Endothelial cell of umbilical vein (primary cell): ENCODE data around the gene MYCT1. TPM values are rescaled to one million over a fixed set of nuclear protein-coding genes. Genes with fewer than 3 reads are reported as not detected.
A peak's percentile ranks its signal among the peaks of the same experiment; 100 is the strongest.

Experiments
- BruUV-seq: library from RNA; stranded (reverse); fragments of 400-500 nt; replicated peaks from 2 replicates; lab custom pipeline; 2021; lab: Mats Ljungman, UMichigan
- CTCF ChIA-PET: fragments of 300-600, 350-600 bp; sonication (Branson Sonifier 250); formaldehyde crosslinking; loops from one replicate; lab custom pipeline; 2021; ENCODE audit warnings: antibody characterized with exemption, inconsistent platforms; lab: Charles Lee
- POLR2A ChIA-PET: fragments of 300-600, 350-600 bp; sonication (Branson Sonifier 250); formaldehyde crosslinking; loops from one replicate; lab custom pipeline; 2021; ENCODE audit warnings: antibody characterized with exemption, inconsistent platforms; lab: Charles Lee
- DNase-seq: peaks from one replicate; pipeline ENCODE4 v3.0.0-alpha.2; 2011; ENCODE audit warnings: low read depth, low spot score
- FAIRE-seq: peaks from 2 replicates; lab custom pipeline; 2011; peaks lifted over from hg19 to GRCh38; lab: Jason Lieb, UNC
- H2AFZ ChIP-seq: 2 replicates; pipeline ENCODE4 v1.6.0; 2012; ENCODE audit warnings: low read depth, low read length, control low read depth, inconsistent platforms
- H3K27ac ChIP-seq: 2 replicates; pipeline ENCODE4 v1.5.1; 2011; ENCODE audit warnings: low read depth, mild to moderate bottlenecking, control low read depth, low read length, moderate library complexity; ENCODE audit not compliant: insufficient read depth
- H3K27me3 ChIP-seq, 2 experiments: 2 replicates each; pipeline versions ENCODE4 v1.6.0 to v1.6.1; 2011; ENCODE audit warnings: low read length in 2 of 2, mixed read lengths in 1 of 2; ENCODE audit not compliant: control insufficient read depth in 2 of 2, insufficient read depth in 2 of 2
- H3K36me3 ChIP-seq, 2 experiments: 2 replicates in 1 of 2; 3 replicates in 1 of 2; pipeline ENCODE4 v1.5.1; 2011; ENCODE audit warnings: low read length in 2 of 2, mild to moderate bottlenecking in 1 of 2, moderate library complexity in 1 of 2; ENCODE audit not compliant: control insufficient read depth in 2 of 2, insufficient read depth in 2 of 2; ENCODE audit errors: extremely low read depth in 1 of 2
- H3K4me1 ChIP-seq: 3 replicates; pipeline ENCODE4 v1.5.1; 2011; ENCODE audit warnings: mild to moderate bottlenecking, low read length; ENCODE audit not compliant: control insufficient read depth, insufficient read depth; ENCODE audit errors: extremely low read depth
- H3K4me2 ChIP-seq: 2 replicates; pipeline ENCODE4 v1.6.1; 2011; ENCODE audit warnings: low read length, control low read depth, mixed read lengths; ENCODE audit not compliant: insufficient read depth
- H3K4me3 ChIP-seq, 3 experiments: fragments of 200-600 bp in 1 of 3; sonication (generic), shearing (Covaris generic) in 1 of 3; replicated peaks in 1 of 3; 2 replicates each; pipeline ENCODE4 v1.5.1; 2011 to 2016; ENCODE audit warnings: control low read depth in 3 of 3, low read length in 3 of 3, mild to moderate bottlenecking in 2 of 3, inconsistent platforms in 1 of 3, low read depth in 1 of 3, moderate library complexity in 1 of 3; ENCODE audit not compliant: insufficient read depth in 1 of 3
- H3K79me2 ChIP-seq: 2 replicates; pipeline ENCODE4 v1.6.0; 2012; ENCODE audit warnings: low read length, inconsistent platforms; ENCODE audit not compliant: control insufficient read depth, insufficient read depth
- H3K9ac ChIP-seq: replicated peaks from 2 replicates; pipeline ENCODE3; 2011; ENCODE audit warnings: low read length, control low read depth; ENCODE audit not compliant: insufficient read depth; ENCODE audit errors: extremely low read depth
- H3K9me1 ChIP-seq: replicated peaks from 3 replicates; pipeline ENCODE4 v1.6.0; 2011; ENCODE audit warnings: mild to moderate bottlenecking, low read length; ENCODE audit not compliant: control insufficient read depth, insufficient read depth; ENCODE audit errors: extremely low read depth
- H3K9me3 ChIP-seq: replicated peaks from 2 replicates; pipeline ENCODE4 v1.5.1; 2012; ENCODE audit warnings: low read length, inconsistent platforms; ENCODE audit not compliant: control insufficient read depth, insufficient read depth
- H4K20me1 ChIP-seq: replicated peaks from 2 replicates; pipeline ENCODE3; 2011; ENCODE audit warnings: mild to moderate bottlenecking, low read length; ENCODE audit not compliant: control insufficient read depth, insufficient read depth; ENCODE audit errors: extremely low read depth
- EZH2 ChIP-seq: IDR thresholded peaks from 2 replicates; pipeline ENCODE4 v1.6.1; 2012; ENCODE audit warnings: borderline replicate concordance, low read depth, mild to moderate bottlenecking, moderate library complexity, low read length, inconsistent platforms; ENCODE audit not compliant: severe bottlenecking
- FOS ChIP-seq: IDR thresholded peaks from 2 replicates; pipeline ENCODE4 v1.6.1; 2011; ENCODE audit warnings: mild to moderate bottlenecking, low read length, moderate library complexity, borderline replicate concordance; ENCODE audit not compliant: insufficient read depth
- GATA2 ChIP-seq: IDR thresholded peaks from 2 replicates; pipeline ENCODE4 v1.7.0; 2011; ENCODE audit warnings: low read depth, mild to moderate bottlenecking, moderate library complexity, mixed read lengths, low read length; ENCODE audit not compliant: insufficient read length, insufficient read depth
- JUN ChIP-seq: IDR thresholded peaks from 2 replicates; pipeline ENCODE4 v1.6.1; 2011; ENCODE audit warnings: borderline replicate concordance, low read depth; ENCODE audit not compliant: insufficient read length, insufficient read depth
- MYC ChIP-seq: IDR thresholded peaks from one replicate; pipeline ENCODE4 v1.6.1; 2011; ENCODE audit warnings: mild to moderate bottlenecking, low read depth, low read length
- POLR2A ChIP-seq: IDR thresholded peaks from 2 replicates; pipeline ENCODE4 v1.6.1; 2012; ENCODE audit warnings: low read depth, mild to moderate bottlenecking, control low read depth, low read length
- POLR2AphosphoS5 ChIP-seq: IDR thresholded peaks from 2 replicates; pipeline ENCODE4 v1.6.1; 2012; ENCODE audit warnings: low read depth, mild to moderate bottlenecking, control low read depth, low read length, moderate library complexity; ENCODE audit not compliant: insufficient read depth
- dilution Hi-C: fragments of 300-500 bp; cut with MboI; formaldehyde crosslinking; loops from one replicate; pipeline ENCODE4 v1.15.0; 2019; ENCODE audit warnings: low sequenced_read_pairs; ENCODE audit not compliant: extremely low pct_ligation_motif_present
- intact Hi-C: fragments of 100-400 bp; cut with micrococcal nuclease; formaldehyde crosslinking; loops from one replicate; pipeline ENCODE4 v1.10.0; 2022
- polyA plus RNA-seq, 4 experiments: library from polyadenylated mRNA; depleted of rRNA in 3 of 4; stranded (reverse) in 3 of 4; unstranded in 1 of 4; fragments of >200 nt; gene quantifications; 2 replicates each; pipeline versions ENCODE4 v1.2.1 to v1.2.3, GENCODE V29; 2011 to 2012; ENCODE audit warnings: missing spikeins in 1 of 4
- total RNA-seq: library from RNA; stranded (reverse); gene quantifications from 2 replicates; pipeline ENCODE4 v1.2.3, GENCODE V29; 2021
- TF ChIP-seq, protein P1 (sequence below), 2 donors: IDR thresholded peaks; 1 replicate in 1 of 2; 2 replicates in 1 of 2; pipeline ENCODE4 v1.5.1; 2011; ENCODE audit warnings: low read length in 2 of 2, mild to moderate bottlenecking in 2 of 2, moderate library complexity in 2 of 2, control low read depth in 1 of 2, inconsistent platforms in 1 of 2, low read depth in 1 of 2; ENCODE audit not compliant: insufficient read depth in 1 of 2; ENCODE audit errors: extremely low read depth in 1 of 2
- TF ChIP-seq, protein P2 (sequence below): IDR thresholded peaks from 2 replicates; pipeline ENCODE4 v1.6.1; 2011; ENCODE audit not compliant: insufficient read depth, insufficient read length

Gene MYCT1
- total and polyA plus RNA-seq, 2 donors (not counting 3 experiments of a cell fraction or from before 2014, with no cell fraction given): 110 to 119 TPM

DNA sequence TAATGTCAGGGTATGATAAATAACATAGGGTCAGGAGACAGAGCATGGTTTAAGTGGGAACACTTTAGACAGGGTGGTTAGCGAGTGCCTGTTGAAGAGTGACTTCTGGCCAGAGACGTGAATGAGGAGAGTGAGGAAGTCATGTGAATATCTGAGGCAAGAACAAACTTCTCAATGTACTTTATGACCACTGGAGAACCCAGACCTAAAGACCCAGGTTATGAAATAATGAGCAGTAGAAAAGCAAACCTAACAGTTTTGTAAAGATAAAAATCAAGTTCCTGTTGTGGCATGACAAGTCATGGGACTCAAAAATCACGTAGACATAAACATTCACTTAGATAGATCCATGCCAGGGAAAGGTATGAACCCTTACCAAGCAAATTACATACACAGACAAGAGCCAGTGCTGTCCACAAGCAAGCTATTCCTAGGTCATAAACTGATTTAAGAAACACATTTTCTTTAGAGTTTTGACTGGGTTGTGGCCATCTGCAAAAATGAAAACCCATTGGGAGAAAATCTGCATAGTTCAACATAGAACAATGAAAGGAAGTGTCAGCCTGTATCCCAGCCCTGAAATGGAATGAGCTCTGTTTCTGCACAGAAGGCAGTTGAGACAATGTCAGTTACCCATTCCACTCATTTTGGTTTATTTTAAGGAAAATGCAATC lies 2.2 kb upstream of the MYCT1 start:
- peak; percentile 65 for FAIRE-seq
- no peaks in the 10 kb centered on the region for H4K20me1 ChIP-seq
- H3K27me3 ChIP-seq: no peaks in the 10 kb centered on the region
- ChIA-PET POLR2A (interaction anchor here (0.6 to 3.5 kb wide), 3 partner anchors 24 to 1203 kb away, joined by 3 to 25 read pairs (median 8); no protein-coding TSS in a partner anchor), CTCF (interaction anchor here (0.5 to 3.0 kb wide), 12 partner anchors 9 to 301 kb away, joined by 3 to 29 read pairs (median 4); no protein-coding TSS in a partner anchor)
- peak; percentile 85 for DNase-seq
- dilution Hi-C loops (no loop called here), intact Hi-C loops (loop anchor here (2.0 kb wide), 2 partner anchors 59 to 211 kb away; partner anchors contain the start of gene SYNE1)
- peaks cover 27% of the 10 kb centered on the region for H3K79me2 ChIP-seq
- peaks cover 24% of the 10 kb centered on the region for H3K4me1 ChIP-seq
- no peaks in the 10 kb centered on the region for H3K36me3 ChIP-seq
- H2AFZ ChIP-seq: peak overlapping the region; percentile 56
- H3K4me3 ChIP-seq: peak overlapping the region in 1 of 3 experiments; percentile 30
- no peaks in the 10 kb centered on the region for H3K9me1 ChIP-seq
- peak overlapping the region; percentile 75 for H3K4me2 ChIP-seq
- peak overlapping the region; percentile 99 for H3K9ac ChIP-seq
- H3K9me3 ChIP-seq: no peaks in the 10 kb centered on the region
- BruUV-seq: TSS peak; percentile 4
- TF ChIP-seq EZH2 (no peak), POLR2A (peak; percentile 60), FOS (no peak), JUN (no peak), POLR2AphosphoS5 (peak; percentile 42), MYC (no peak), GATA2 (peak; percentile 62)
- TF ChIP-seq, protein P1, sequence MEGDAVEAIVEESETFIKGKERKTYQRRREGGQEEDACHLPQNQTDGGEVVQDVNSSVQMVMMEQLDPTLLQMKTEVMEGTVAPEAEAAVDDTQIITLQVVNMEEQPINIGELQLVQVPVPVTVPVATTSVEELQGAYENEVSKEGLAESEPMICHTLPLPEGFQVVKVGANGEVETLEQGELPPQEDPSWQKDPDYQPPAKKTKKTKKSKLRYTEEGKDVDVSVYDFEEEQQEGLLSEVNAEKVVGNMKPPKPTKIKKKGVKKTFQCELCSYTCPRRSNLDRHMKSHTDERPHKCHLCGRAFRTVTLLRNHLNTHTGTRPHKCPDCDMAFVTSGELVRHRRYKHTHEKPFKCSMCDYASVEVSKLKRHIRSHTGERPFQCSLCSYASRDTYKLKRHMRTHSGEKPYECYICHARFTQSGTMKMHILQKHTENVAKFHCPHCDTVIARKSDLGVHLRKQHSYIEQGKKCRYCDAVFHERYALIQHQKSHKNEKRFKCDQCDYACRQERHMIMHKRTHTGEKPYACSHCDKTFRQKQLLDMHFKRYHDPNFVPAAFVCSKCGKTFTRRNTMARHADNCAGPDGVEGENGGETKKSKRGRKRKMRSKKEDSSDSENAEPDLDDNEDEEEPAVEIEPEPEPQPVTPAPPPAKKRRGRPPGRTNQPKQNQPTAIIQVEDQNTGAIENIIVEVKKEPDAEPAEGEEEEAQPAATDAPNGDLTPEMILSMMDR (IDR thresholded peaks at IDR 0.05; ENCODE audit: extremely low read depth in 1 of 2, insufficient read depth in 1 of 2, low read depth in 1 of 2, low read length in 2 of 2): no peak
- TF ChIP-seq, protein P2, sequence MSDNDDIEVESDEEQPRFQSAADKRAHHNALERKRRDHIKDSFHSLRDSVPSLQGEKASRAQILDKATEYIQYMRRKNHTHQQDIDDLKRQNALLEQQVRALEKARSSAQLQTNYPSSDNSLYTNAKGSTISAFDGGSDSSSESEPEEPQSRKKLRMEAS: no peak
- H3K27ac ChIP-seq: peak overlapping the region; percentile 92
